Activated T-cell treated with anti-CD3 and anti-CD28 coated beads, Interleukin-2, amount 50 U/mL, for 1 hour (primary cell): ENCODE measurements around the gene LTO1.
"Not testable (repeated sequence)": the region's sequence is repeated elsewhere in the genome, so short reads cannot be mapped to it uniquely, and the experiment has no call there.

Experiments
- DNase-seq: peaks from one replicate; pipeline ENCODE4 v3.0.0-alpha.2; 2020

The LTO1 gene

GRCh38 chr11:69700278-69701140 is 25.4 kb upstream of the LTO1 start:
- no peak for DNase-seq

GRCh38 chr11:69699213-69699612 is 24.1 kb upstream of the LTO1 start:
- no peak for DNase-seq

- no peak for DNase-seq
Measured at GRCh38 chr11:69698362-69698761, 23.2 kb upstream of the LTO1 start.

- DNase-seq = no peak
Measured at GRCh38 chr11:69697861-69698260, 22.7 kb upstream of the LTO1 start.

GRCh38 chr11:69697469-69697843 is 22.3 kb upstream of the LTO1 start:
- no peak for DNase-seq

GRCh38 chr11:69696749-69697468 is 21.8 kb upstream of the LTO1 start:
- DNase-seq = no peak

GRCh38 chr11:69695995-69696394 is 20.8 kb upstream of the LTO1 start:
- not testable (repeated sequence) for DNase-seq

- DNase-seq = no peak
Measured at GRCh38 chr11:69695581-69695980, 20.4 kb upstream of the LTO1 start.

- no peak for DNase-seq
Measured at GRCh38 chr11:69694781-69695180, 19.6 kb upstream of the LTO1 start.

GRCh38 chr11:69692422-69692821 is 17.3 kb upstream of the LTO1 start:
- DNase-seq = no peak

- DNase-seq = no peak
Measured at GRCh38 chr11:69691463-69691862, 16.3 kb upstream of the LTO1 start.

GRCh38 chr11:69689484-69690319 is 14.5 kb upstream of the LTO1 start:
- DNase-seq = no peak

GRCh38 chr11:69687969-69688771 is 13.0 kb upstream of the LTO1 start:
- DNase-seq = not testable (repeated sequence)

GRCh38 chr11:69686856-69687255 is 11.7 kb upstream of the LTO1 start:
- no peak for DNase-seq

- no peak for DNase-seq
Measured at GRCh38 chr11:69686452-69686851, 11.3 kb upstream of the LTO1 start.

- DNase-seq = no peak
Measured at GRCh38 chr11:69685348-69685747, 10.2 kb upstream of the LTO1 start.

GRCh38 chr11:69684651-69685050 is 9.5 kb upstream of the LTO1 start:
- DNase-seq = no peak

GRCh38 chr11:69683764-69684333 is 8.7 kb upstream of the LTO1 start:
- DNase-seq = no peak

GRCh38 chr11:69682681-69683326 is 7.7 kb upstream of the LTO1 start:
- DNase-seq = no peak

GRCh38 chr11:69682221-69682620 is 7.1 kb upstream of the LTO1 start:
- DNase-seq = no peak

GRCh38 chr11:69680688-69681087 is 5.5 kb upstream of the LTO1 start:
- DNase-seq = no peak

GRCh38 chr11:69677749-69678148 is 2.6 kb upstream of the LTO1 start:
- DNase-seq = no peak
